HepG2 (cell line): ENCODE data around the gene CADM4. TPM values are rescaled to one million over a fixed set of nuclear protein-coding genes. Genes with fewer than 3 reads are reported as not detected.

Experiments
- JARID2 ChIP-seq: sonication (generic); formaldehyde crosslinking; IDR thresholded peaks from 2 replicates; pipeline ENCODE4 v1.8.1; 2023; ENCODE audit warnings: missing genetic modification reagents, inconsistent platforms; ENCODE audit not compliant: insufficient replicate concordance
- MAFG ChIP-seq: sonication (generic); formaldehyde crosslinking; IDR thresholded peaks from 2 replicates; pipeline ENCODE4 v1.5.1; 2020; ENCODE audit warnings: mild to moderate bottlenecking, missing genetic modification reagents
- RFXANK ChIP-seq: IDR thresholded peaks from 2 replicates; pipeline ENCODE4 v1.6.1; 2016
- TBX2 ChIP-seq: sonication (generic); formaldehyde crosslinking; IDR thresholded peaks from 2 replicates; pipeline ENCODE4 v1.5.0; 2020; ENCODE audit warnings: missing genetic modification reagents, mild to moderate bottlenecking, borderline replicate concordance
- TCF12 ChIP-seq, 2 experiments: fragments of 450-650 bp in 1 of 2; sonication (generic) in 1 of 2; formaldehyde crosslinking in 1 of 2; IDR thresholded peaks; 2 replicates each; pipeline versions ENCODE4 v1.6.1 to v1.8.0; 2017 to 2022; ENCODE audit warnings: antibody characterized with exemption in 1 of 2, mild to moderate bottlenecking in 1 of 2, missing genetic modification reagents in 1 of 2, moderate library complexity in 1 of 2
- ZBTB42 ChIP-seq: sonication (generic); formaldehyde crosslinking; IDR thresholded peaks from 2 replicates; pipeline ENCODE4 v1.5.0; 2020; ENCODE audit warnings: mild to moderate bottlenecking, missing genetic modification reagents
- ZFP36L1 ChIP-seq: sonication (generic); formaldehyde crosslinking; IDR thresholded peaks from 2 replicates; pipeline ENCODE4 v1.8.0; 2022; ENCODE audit warnings: mild to moderate bottlenecking, missing genetic modification reagents, moderate library complexity
- ZMAT3 ChIP-seq: sonication (generic); formaldehyde crosslinking; conservative IDR thresholded peaks from 2 replicates; pipeline ENCODE4 v1.7.0; 2021; ENCODE audit warnings: missing genetic modification reagents
- ZMYM2 ChIP-seq: sonication (generic); formaldehyde crosslinking; IDR thresholded peaks from 2 replicates; pipeline ENCODE4 v1.8.0; 2022; ENCODE audit warnings: mild to moderate bottlenecking, missing genetic modification reagents
- ZMYM3 ChIP-seq: sonication (generic); formaldehyde crosslinking; IDR thresholded peaks from 2 replicates; pipeline ENCODE4 v1.5.1; 2020; ENCODE audit warnings: mild to moderate bottlenecking, missing genetic modification reagents
- ZNF207 ChIP-seq: fragments of 450-650 bp; IDR thresholded peaks from 2 replicates; pipeline ENCODE4 v1.6.1; 2016; ENCODE audit warnings: antibody characterized with exemption, borderline replicate concordance
- ZNF660 ChIP-seq: sonication (generic); formaldehyde crosslinking; IDR thresholded peaks from 2 replicates; pipeline ENCODE4 v1.5.1; 2020; ENCODE audit warnings: mild to moderate bottlenecking, low read depth, missing genetic modification reagents, borderline replicate concordance
- polyA plus RNA-seq, 8 experiments: library from polyadenylated mRNA; depleted of rRNA in 3 of 8; stranded (reverse) in 7 of 8; unstranded in 1 of 8; fragments of >200 nt; fragmentation: Illumina TruSeq in 4 of 8; extraction: Trizol in 4 of 8; gene quantifications; 2 replicates each; pipeline versions ENCODE4 v1.2.1 to v1.2.3, GENCODE V29; 2011 to 2016; ENCODE audit warnings: low read depth in 4 of 8, missing spikeins in 1 of 8, mixed read lengths in 1 of 8; ENCODE audit not compliant: insufficient read depth in 1 of 8
- total RNA-seq, 5 experiments: library from RNA; depleted of rRNA; stranded (reverse); fragments of >200 nt; fragmentation: Illumina TruSeq; extraction: Trizol; gene quantifications; 2 replicates each; pipeline ENCODE4 v1.2.3, GENCODE V29; 2016; ENCODE audit warnings: low read depth in 1 of 5
- TF ChIP-seq, protein P1 (sequence below): sonication (generic); formaldehyde crosslinking; IDR thresholded peaks from 2 replicates; pipeline ENCODE4 v1.5.0; 2020; ENCODE audit warnings: missing genetic modification reagents
- TF ChIP-seq, protein P2 (sequence below): sonication (generic); formaldehyde crosslinking; IDR thresholded peaks from 2 replicates; pipeline ENCODE4 v1.8.0; 2022; ENCODE audit warnings: missing genetic modification reagents, mild to moderate bottlenecking, moderate library complexity, borderline replicate concordance
- TF ChIP-seq, protein P3 (sequence below): sonication (generic); IDR thresholded peaks from 2 replicates; pipeline ENCODE4 v1.6.1; 2016; ENCODE audit warnings: low read depth, borderline replicate concordance
- TF ChIP-seq, protein P4 (sequence below): sonication (generic); formaldehyde crosslinking; IDR thresholded peaks from 2 replicates; pipeline ENCODE4 v1.5.0; 2020; ENCODE audit warnings: missing genetic modification reagents
- TF ChIP-seq, protein P5 (sequence below): sonication (generic); formaldehyde crosslinking; IDR thresholded peaks from 2 replicates; pipeline ENCODE4 v1.4.0; 2020; ENCODE audit warnings: mild to moderate bottlenecking, missing genetic modification reagents
- TF ChIP-seq, protein P6 (sequence below): sonication (generic); formaldehyde crosslinking; IDR thresholded peaks from 2 replicates; pipeline ENCODE4 v1.4.0; 2020; ENCODE audit warnings: missing genetic modification reagents

The CADM4 gene
- total and polyA plus RNA-seq, 2 of the 13 experiments (the other 11 are each of a cell fraction or from before 2014, with no cell fraction given), result 8.5 to 16.0 TPM

DNA sequence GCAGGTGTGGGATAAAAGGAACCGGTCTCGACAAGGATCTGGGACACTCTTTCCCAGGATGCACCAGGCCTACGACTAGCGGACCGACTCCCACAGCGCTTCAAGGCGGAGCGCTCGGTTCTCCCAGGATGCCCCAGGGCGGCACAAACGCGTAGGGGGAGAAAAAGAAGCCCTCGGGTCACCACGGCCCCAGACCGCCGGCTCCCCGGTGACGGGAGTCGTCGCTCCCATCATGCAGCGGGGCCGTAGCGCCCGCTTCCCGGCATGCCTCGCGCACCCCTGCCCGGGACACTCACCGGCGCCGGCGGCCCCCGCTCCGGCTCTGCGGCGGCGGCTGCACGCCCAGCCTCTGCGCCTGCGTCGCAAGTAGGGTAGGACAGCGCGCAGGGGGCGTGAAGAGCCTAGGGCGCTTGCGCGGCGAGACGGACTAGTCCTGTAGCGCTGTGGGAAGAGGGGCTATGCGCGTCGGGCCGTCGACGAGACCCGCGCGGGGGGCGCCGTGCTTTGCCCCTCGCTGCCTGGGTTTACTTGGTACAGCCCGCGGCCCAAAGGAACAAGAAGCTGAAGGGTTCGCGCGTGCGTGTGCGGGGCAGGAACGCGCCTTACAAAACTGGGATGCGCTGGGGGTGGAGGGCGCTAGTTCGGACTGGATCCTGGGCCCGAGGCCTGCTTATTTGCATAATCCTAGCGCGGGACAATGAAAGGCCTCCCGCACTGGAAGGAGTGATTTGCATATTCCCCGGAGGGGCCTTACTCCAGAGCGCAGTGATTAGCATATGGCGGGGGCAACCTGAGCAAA is 20.2 kb downstream of the CADM4 start, which contains the start of gene ZNF428 (continued):
- TF ChIP-seq, protein P1, sequence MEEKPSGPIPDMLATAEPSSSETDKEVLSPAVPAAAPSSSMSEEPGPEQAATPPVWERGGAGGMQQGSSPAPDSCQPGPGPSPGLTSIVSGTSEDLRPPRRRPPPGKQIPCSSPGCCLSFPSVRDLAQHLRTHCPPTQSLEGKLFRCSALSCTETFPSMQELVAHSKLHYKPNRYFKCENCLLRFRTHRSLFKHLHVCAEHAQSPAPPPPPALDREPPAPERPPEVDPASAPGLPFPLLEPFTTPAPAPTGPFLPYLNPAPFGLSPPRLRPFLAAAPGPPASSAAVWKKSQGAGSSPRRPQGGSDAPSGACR (CRISPR knock-in tag), result no peak
- TF ChIP-seq, protein P2, sequence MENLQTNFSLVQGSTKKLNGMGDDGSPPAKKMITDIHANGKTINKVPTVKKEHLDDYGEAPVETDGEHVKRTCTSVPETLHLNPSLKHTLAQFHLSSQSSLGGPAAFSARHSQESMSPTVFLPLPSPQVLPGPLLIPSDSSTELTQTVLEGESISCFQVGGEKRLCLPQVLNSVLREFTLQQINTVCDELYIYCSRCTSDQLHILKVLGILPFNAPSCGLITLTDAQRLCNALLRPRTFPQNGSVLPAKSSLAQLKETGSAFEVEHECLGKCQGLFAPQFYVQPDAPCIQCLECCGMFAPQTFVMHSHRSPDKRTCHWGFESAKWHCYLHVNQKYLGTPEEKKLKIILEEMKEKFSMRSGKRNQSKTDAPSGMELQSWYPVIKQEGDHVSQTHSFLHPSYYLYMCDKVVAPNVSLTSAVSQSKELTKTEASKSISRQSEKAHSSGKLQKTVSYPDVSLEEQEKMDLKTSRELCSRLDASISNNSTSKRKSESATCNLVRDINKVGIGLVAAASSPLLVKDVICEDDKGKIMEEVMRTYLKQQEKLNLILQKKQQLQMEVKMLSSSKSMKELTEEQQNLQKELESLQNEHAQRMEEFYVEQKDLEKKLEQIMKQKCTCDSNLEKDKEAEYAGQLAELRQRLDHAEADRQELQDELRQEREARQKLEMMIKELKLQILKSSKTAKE (CRISPR knock-in tag), result 0 out of 2 replicates have a peak, but pooled peaks have one; percentile 24
- TF ChIP-seq MAFG (CRISPR knock-in tag), result no peak
- TF ChIP-seq, protein P3, sequence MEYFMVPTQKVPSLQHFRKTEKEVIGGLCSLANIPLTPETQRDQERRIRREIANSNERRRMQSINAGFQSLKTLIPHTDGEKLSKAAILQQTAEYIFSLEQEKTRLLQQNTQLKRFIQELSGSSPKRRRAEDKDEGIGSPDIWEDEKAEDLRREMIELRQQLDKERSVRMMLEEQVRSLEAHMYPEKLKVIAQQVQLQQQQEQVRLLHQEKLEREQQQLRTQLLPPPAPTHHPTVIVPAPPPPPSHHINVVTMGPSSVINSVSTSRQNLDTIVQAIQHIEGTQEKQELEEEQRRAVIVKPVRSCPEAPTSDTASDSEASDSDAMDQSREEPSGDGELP, result no peak; the same call in 1 of the 2 replicates
- TF ChIP-seq ZNF207, result no peak
- peak; percentile 90 for TF ChIP-seq TBX2
- no peak for TF ChIP-seq ZMAT3 (CRISPR knock-in tag)
- TF ChIP-seq ZFP36L1, result peak; percentile 42; the same call in 1 of the 2 replicates
- 0 out of 2 replicates have a peak, but pooled peaks have one; percentile 7 for TF ChIP-seq ZMYM2 (CRISPR knock-in tag)
- TF ChIP-seq, protein P4, sequence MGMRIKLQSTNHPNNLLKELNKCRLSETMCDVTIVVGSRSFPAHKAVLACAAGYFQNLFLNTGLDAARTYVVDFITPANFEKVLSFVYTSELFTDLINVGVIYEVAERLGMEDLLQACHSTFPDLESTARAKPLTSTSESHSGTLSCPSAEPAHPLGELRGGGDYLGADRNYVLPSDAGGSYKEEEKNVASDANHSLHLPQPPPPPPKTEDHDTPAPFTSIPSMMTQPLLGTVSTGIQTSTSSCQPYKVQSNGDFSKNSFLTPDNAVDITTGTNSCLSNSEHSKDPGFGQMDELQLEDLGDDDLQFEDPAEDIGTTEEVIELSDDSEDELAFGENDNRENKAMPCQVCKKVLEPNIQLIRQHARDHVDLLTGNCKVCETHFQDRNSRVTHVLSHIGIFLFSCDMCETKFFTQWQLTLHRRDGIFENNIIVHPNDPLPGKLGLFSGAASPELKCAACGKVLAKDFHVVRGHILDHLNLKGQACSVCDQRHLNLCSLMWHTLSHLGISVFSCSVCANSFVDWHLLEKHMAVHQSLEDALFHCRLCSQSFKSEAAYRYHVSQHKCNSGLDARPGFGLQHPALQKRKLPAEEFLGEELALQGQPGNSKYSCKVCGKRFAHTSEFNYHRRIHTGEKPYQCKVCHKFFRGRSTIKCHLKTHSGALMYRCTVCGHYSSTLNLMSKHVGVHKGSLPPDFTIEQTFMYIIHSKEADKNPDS, result no peak
- TF ChIP-seq, protein P5, sequence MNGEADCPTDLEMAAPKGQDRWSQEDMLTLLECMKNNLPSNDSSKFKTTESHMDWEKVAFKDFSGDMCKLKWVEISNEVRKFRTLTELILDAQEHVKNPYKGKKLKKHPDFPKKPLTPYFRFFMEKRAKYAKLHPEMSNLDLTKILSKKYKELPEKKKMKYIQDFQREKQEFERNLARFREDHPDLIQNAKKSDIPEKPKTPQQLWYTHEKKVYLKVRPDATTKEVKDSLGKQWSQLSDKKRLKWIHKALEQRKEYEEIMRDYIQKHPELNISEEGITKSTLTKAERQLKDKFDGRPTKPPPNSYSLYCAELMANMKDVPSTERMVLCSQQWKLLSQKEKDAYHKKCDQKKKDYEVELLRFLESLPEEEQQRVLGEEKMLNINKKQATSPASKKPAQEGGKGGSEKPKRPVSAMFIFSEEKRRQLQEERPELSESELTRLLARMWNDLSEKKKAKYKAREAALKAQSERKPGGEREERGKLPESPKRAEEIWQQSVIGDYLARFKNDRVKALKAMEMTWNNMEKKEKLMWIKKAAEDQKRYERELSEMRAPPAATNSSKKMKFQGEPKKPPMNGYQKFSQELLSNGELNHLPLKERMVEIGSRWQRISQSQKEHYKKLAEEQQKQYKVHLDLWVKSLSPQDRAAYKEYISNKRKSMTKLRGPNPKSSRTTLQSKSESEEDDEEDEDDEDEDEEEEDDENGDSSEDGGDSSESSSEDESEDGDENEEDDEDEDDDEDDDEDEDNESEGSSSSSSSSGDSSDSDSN, result peak; percentile 81
- TF ChIP-seq TCF12 (IDR thresholded peaks at IDR 0.05), result no peak
- TF ChIP-seq TCF12 (CRISPR knock-in tag; IDR thresholded peaks at IDR 0.05), result peak; percentile 74; the same call in 1 of the 2 replicates
- no peak; the same call in 1 of the 2 replicates for TF ChIP-seq ZMYM3
- TF ChIP-seq, protein P6, sequence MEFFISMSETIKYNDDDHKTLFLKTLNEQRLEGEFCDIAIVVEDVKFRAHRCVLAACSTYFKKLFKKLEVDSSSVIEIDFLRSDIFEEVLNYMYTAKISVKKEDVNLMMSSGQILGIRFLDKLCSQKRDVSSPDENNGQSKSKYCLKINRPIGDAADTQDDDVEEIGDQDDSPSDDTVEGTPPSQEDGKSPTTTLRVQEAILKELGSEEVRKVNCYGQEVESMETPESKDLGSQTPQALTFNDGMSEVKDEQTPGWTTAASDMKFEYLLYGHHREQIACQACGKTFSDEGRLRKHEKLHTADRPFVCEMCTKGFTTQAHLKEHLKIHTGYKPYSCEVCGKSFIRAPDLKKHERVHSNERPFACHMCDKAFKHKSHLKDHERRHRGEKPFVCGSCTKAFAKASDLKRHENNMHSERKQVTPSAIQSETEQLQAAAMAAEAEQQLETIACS (CRISPR knock-in tag), result peak; percentile 77
- TF ChIP-seq ZNF660 (CRISPR knock-in tag), result no peak
- TF ChIP-seq ZBTB42 (CRISPR knock-in tag), result no peak
- 0 out of 2 replicates have a peak, but pooled peaks have one; percentile 26 for TF ChIP-seq RFXANK
- no peak for TF ChIP-seq JARID2
